ENCODE measurements around the gene CLSTN3. TPM values are rescaled to one million over a fixed set of nuclear protein-coding genes. Genes with fewer than 3 reads are reported as not detected.

CLSTN3 gene
- total and polyA plus RNA-seq, 9 donors: 28.9 to 142 (median 59.2) TPM

GRCh38 chr12:7197841-7198240 is 67.7 kb downstream of the CLSTN3 start:
- Histone ChIP-seq H3K36me3 (no peaks in the 10 kb centered on the region), H3K27me3 (no peaks in the 10 kb centered on the region), H3K9me3 (no peaks in the 10 kb centered on the region), H3K4me1 (ENCODE audit: insufficient read depth) (no peaks in the 10 kb centered on the region), H3K4me3 (no peak overlapping the region), H3K27ac (no peak overlapping the region)
- 92 to 97% (median 95%) methylated on average over 2 of the region's 2 CpGs for WGBS, 3 donors
- intact Hi-C loops (cut with DNase I): no loop called here
- TF ChIP-seq POLR2A (IDR thresholded peaks at IDR 0.05) (no peak), EP300 (IDR thresholded peaks at IDR 0.05) (no peak)
- no peak for DNase-seq

- intact Hi-C loops (cut with DNase I): no loop called here
- DNase-seq: no peak
- no peak overlapping the region for H3K4me3 ChIP-seq
- no peak overlapping the region for H3K27ac ChIP-seq
- no peak for TF ChIP-seq POLR2A (IDR thresholded peaks at IDR 0.05)
- TF ChIP-seq CTCF (IDR thresholded peaks at IDR 0.05): no peak
- TF ChIP-seq EP300 (IDR thresholded peaks at IDR 0.05): no peak
- H3K4me1 ChIP-seq (ENCODE audit: insufficient read depth): no peaks in the 10 kb centered on the region
- no peaks in the 10 kb centered on the region for H3K36me3 ChIP-seq
- no peaks in the 10 kb centered on the region for H3K9me3 ChIP-seq
- H3K27me3 ChIP-seq: no peaks in the 10 kb centered on the region
- 84 to 93% (median 88%) methylated on average over 3 to 4 of the region's 4 CpGs for WGBS, 3 donors
These were observed 72.9 kb downstream of the CLSTN3 start for GRCh38 chr12:7203109-7203508.

GRCh38 chr12:7205091-7205490 is 74.9 kb downstream of the CLSTN3 start:
- DNase-seq: no peak
- H3K36me3 ChIP-seq: peaks cover 4% of the 10 kb centered on the region
- H3K4me1 ChIP-seq (ENCODE audit: insufficient read depth): no peaks in the 10 kb centered on the region
- no peaks in the 10 kb centered on the region for H3K9me3 ChIP-seq
- H3K27me3 ChIP-seq: no peaks in the 10 kb centered on the region
- no peak overlapping the region for H3K27ac ChIP-seq
- no peak for TF ChIP-seq CTCF (IDR thresholded peaks at IDR 0.05)
- no peak for TF ChIP-seq EP300 (IDR thresholded peaks at IDR 0.05)
- TF ChIP-seq POLR2A (IDR thresholded peaks at IDR 0.05): no peak
- H3K4me3 ChIP-seq: no peak overlapping the region
- intact Hi-C loops (cut with DNase I): no loop called here

- H3K27me3 ChIP-seq: no peaks in the 10 kb centered on the region
- no peaks in the 10 kb centered on the region for H3K9me3 ChIP-seq
- 54 to 71% (median 58%) methylated on average over 3 of the region's 3 CpGs for WGBS, 3 donors
- TF ChIP-seq POLR2A (IDR thresholded peaks at IDR 0.05): no peak
- no peak for TF ChIP-seq EP300 (IDR thresholded peaks at IDR 0.05)
- TF ChIP-seq CTCF (IDR thresholded peaks at IDR 0.05): no peak
- no peaks in the 10 kb centered on the region for H3K4me1 ChIP-seq (ENCODE audit: insufficient read depth)
- no peak overlapping the region for H3K27ac ChIP-seq
- peaks cover 7% of the 10 kb centered on the region for H3K36me3 ChIP-seq
- intact Hi-C loops (cut with DNase I): no loop called here
- H3K4me3 ChIP-seq: no peak overlapping the region
- DNase-seq: no peak
These were observed 76.5 kb downstream of the CLSTN3 start for GRCh38 chr12:7206691-7207090.

GRCh38 chr12:7207866-7208625 is 77.9 kb downstream of the CLSTN3 start:
- no peaks in the 10 kb centered on the region for H3K27me3 ChIP-seq
- H3K27ac ChIP-seq: no peak overlapping the region
- TF ChIP-seq POLR2A (IDR thresholded peaks at IDR 0.05) (no peak), EP300 (IDR thresholded peaks at IDR 0.05) (no peak), CTCF (IDR thresholded peaks at IDR 0.05) (no peak)
- no peak overlapping the region for H3K4me3 ChIP-seq
- no peaks in the 10 kb centered on the region for H3K9me3 ChIP-seq
- DNase-seq: no peak
- H3K36me3 ChIP-seq: peaks cover 7% of the 10 kb centered on the region
- WGBS, 3 donors: 93 to 96% (median 94%) methylated on average over 10 of the region's 10 CpGs
- no peaks in the 10 kb centered on the region for H3K4me1 ChIP-seq (ENCODE audit: insufficient read depth)
- intact Hi-C loops (cut with DNase I): no loop called here

All from ovary (tissue), 9 donors.